H9 (cell line): ENCODE data around the gene GNAO1. TPM values are rescaled to one million over a fixed set of nuclear protein-coding genes. Genes with fewer than 3 reads are reported as not detected.

Experiments
- DNase-seq: peaks from one replicate; pipeline ENCODE4 v3.0.0-alpha.2; 2017
- H2AFZ ChIP-seq: one replicate; pipeline ENCODE4 v1.6.1; 2013; ENCODE audit warnings: mild to moderate bottlenecking, low read length, control low read depth, moderate library complexity
- H2AK5ac ChIP-seq: 2 replicates; pipeline ENCODE4 v1.6.1; 2013; ENCODE audit warnings: low read length, control low read depth, mixed read lengths; ENCODE audit not compliant: insufficient read length
- H2BK120ac ChIP-seq: one replicate; pipeline ENCODE4 v1.6.1; 2013; ENCODE audit warnings: low read depth, mild to moderate bottlenecking, low read length, control low read depth, inconsistent platforms; ENCODE audit not compliant: poor library complexity, severe bottlenecking
- H2BK12ac ChIP-seq: 2 replicates; pipeline ENCODE4 v1.6.1; 2013; ENCODE audit warnings: low read length, control low read depth, mixed read lengths, low read depth; ENCODE audit not compliant: insufficient read length
- H2BK15ac ChIP-seq: 2 replicates; pipeline ENCODE4 v1.6.1; 2013; ENCODE audit warnings: low read depth, low read length, control low read depth
- H2BK20ac ChIP-seq: one replicate; pipeline ENCODE4 v1.6.1; 2013; ENCODE audit warnings: low read depth, mild to moderate bottlenecking, low read length, control low read depth, inconsistent platforms; ENCODE audit not compliant: poor library complexity, severe bottlenecking
- H2BK5ac ChIP-seq: 2 replicates; pipeline ENCODE4 v1.6.1; 2013; ENCODE audit warnings: low read length, control low read depth, mixed read lengths; ENCODE audit not compliant: insufficient read length
- H3K14ac ChIP-seq: 2 replicates; pipeline ENCODE4 v1.6.1; 2013; ENCODE audit warnings: low read length, control low read depth; ENCODE audit not compliant: insufficient read depth
- H3K18ac ChIP-seq: 2 replicates; pipeline ENCODE4 v1.6.1; 2013; ENCODE audit warnings: low read depth, mild to moderate bottlenecking, mixed read lengths, low read length, control low read depth; ENCODE audit not compliant: insufficient read length
- H3K23ac ChIP-seq: 2 replicates; pipeline ENCODE4 v1.6.1; 2013; ENCODE audit warnings: low read length, control low read depth, mixed read lengths, low read depth; ENCODE audit not compliant: insufficient read length
- H3K23me2 ChIP-seq: 2 replicates; pipeline ENCODE4 v1.6.1; 2013; ENCODE audit warnings: low read depth, mild to moderate bottlenecking, mixed read lengths, low read length, control low read depth; ENCODE audit not compliant: insufficient read length, poor library complexity, severe bottlenecking
- H3K27ac ChIP-seq: 2 replicates; pipeline ENCODE4 v1.5.1; 2013; ENCODE audit warnings: low read length, control low read depth, mixed read lengths, low read depth; ENCODE audit not compliant: insufficient read length
- H3K27me3 ChIP-seq: 2 replicates; pipeline ENCODE4 v1.6.1; 2013; ENCODE audit warnings: low read length, control low read depth, inconsistent platforms; ENCODE audit not compliant: insufficient read depth
- H3K4ac ChIP-seq: 2 replicates; pipeline ENCODE4 v1.6.1; 2013; ENCODE audit warnings: low read depth, mild to moderate bottlenecking, control low read depth, inconsistent platforms, low read length, moderate library complexity
- H3K4me1 ChIP-seq: 2 replicates; pipeline ENCODE4 v1.6.1; 2013; ENCODE audit warnings: low read length, control low read depth, inconsistent platforms; ENCODE audit not compliant: insufficient read depth
- H3K4me2 ChIP-seq: 2 replicates; pipeline ENCODE4 v1.6.1; 2013; ENCODE audit warnings: low read length, control low read depth, mixed read lengths; ENCODE audit not compliant: insufficient read length, insufficient read depth
- H3K56ac ChIP-seq: 2 replicates; pipeline ENCODE4 v1.6.1; 2013; ENCODE audit warnings: low read depth, mild to moderate bottlenecking, mixed read lengths, low read length, control low read depth; ENCODE audit not compliant: insufficient read length
- H3K79me1 ChIP-seq: 2 replicates; pipeline ENCODE4 v1.6.1; 2013; ENCODE audit warnings: low read depth, mild to moderate bottlenecking, moderate library complexity, low read length, control low read depth, inconsistent platforms; ENCODE audit not compliant: insufficient read depth, poor library complexity, severe bottlenecking
- H3K79me2 ChIP-seq: 2 replicates; pipeline ENCODE4 v1.6.1; 2013; ENCODE audit warnings: low read length, control low read depth, inconsistent platforms; ENCODE audit not compliant: insufficient read depth
- H3K9ac ChIP-seq: 2 replicates; pipeline ENCODE4 v1.6.1; 2013; ENCODE audit warnings: low read length, control low read depth, mixed read lengths; ENCODE audit not compliant: insufficient read length; ENCODE audit errors: extremely low read depth
- H3K9me3 ChIP-seq: one replicate; pipeline ENCODE4 v1.6.1; 2013; ENCODE audit warnings: low read depth, low read length, inconsistent platforms; ENCODE audit not compliant: control insufficient read depth
- H3T11ph ChIP-seq: one replicate; pipeline ENCODE4 v1.6.1; 2013; ENCODE audit warnings: mild to moderate bottlenecking, low read length, control low read depth, inconsistent platforms
- H4K20me1 ChIP-seq: one replicate; pipeline ENCODE4 v1.6.1; 2013; ENCODE audit not compliant: control insufficient read depth, insufficient read length, insufficient read depth
- H4K5ac ChIP-seq: 2 replicates; pipeline ENCODE4 v1.6.1; 2013; ENCODE audit warnings: low read depth, mild to moderate bottlenecking, mixed read lengths, low read length, control low read depth; ENCODE audit not compliant: insufficient read length
- H4K8ac ChIP-seq: replicated peaks from 2 replicates; pipeline ENCODE4 v1.6.1; 2013; ENCODE audit warnings: low read length, control low read depth, mixed read lengths, low read depth; ENCODE audit not compliant: insufficient read length
- H4K91ac ChIP-seq: 2 replicates; pipeline ENCODE4 v1.6.1; 2013; ENCODE audit warnings: low read depth, mild to moderate bottlenecking, moderate library complexity, mixed read lengths, low read length, control low read depth; ENCODE audit not compliant: insufficient read length
- H3K27ac Mint-ChIP-seq, 3 experiments: 2 replicates in 2 of 3; 3 replicates in 1 of 3; pipeline ENCODE4 v1.8.0; 2020 to 2021; ENCODE audit warnings: mixed read lengths in 3 of 3, mild to moderate bottlenecking in 1 of 3, moderate library complexity in 1 of 3
- H3K27me3 Mint-ChIP-seq: 2 replicates; pipeline ENCODE4 v1.8.0; 2021; ENCODE audit warnings: low read depth, mild to moderate bottlenecking, moderate library complexity, mixed read lengths
- H3K36me3 Mint-ChIP-seq, 3 experiments: 2 replicates in 2 of 3; 3 replicates in 1 of 3; pipeline ENCODE4 v1.8.0; 2020 to 2021; ENCODE audit warnings: low read depth in 3 of 3, mixed read lengths in 3 of 3; ENCODE audit not compliant: insufficient read depth in 1 of 3
- H3K4me1 Mint-ChIP-seq, 2 experiments: 2 replicates each; pipeline ENCODE4 v1.8.0; 2020; ENCODE audit warnings: mixed read lengths in 2 of 2
- H3K4me3 Mint-ChIP-seq, 2 experiments: 2 replicates in 1 of 2; 3 replicates in 1 of 2; pipeline ENCODE4 v1.8.0; 2020 to 2021; ENCODE audit warnings: mild to moderate bottlenecking in 2 of 2, mixed read lengths in 2 of 2, moderate library complexity in 1 of 2
- H3K9me3 Mint-ChIP-seq, 2 experiments: 2 replicates in 1 of 2; 3 replicates in 1 of 2; pipeline ENCODE4 v1.8.0; 2020; ENCODE audit warnings: mild to moderate bottlenecking in 2 of 2, mixed read lengths in 2 of 2, moderate library complexity in 1 of 2
- WGBS: extraction: QIAGEN DNeasy Blood & Tissue Kit; methylation state at CpG from one replicate; pipeline ENCODE4 v1.1.7; 2013; ENCODE audit warnings: missing lambda C conversion rate, low lambda C conversion rate, mixed read lengths; ENCODE audit not compliant: insufficient read length; ENCODE audit errors: extremely low coverage; 5-methylcytosine and 5-hydroxymethylcytosine counted together
- total RNA-seq: library from RNA; stranded (reverse); gene quantifications from 2 replicates; pipeline ENCODE4 v1.2.1, GENCODE V29; 2021
- TF ChIP-seq, protein P1 (sequence below): fragments of 200-600 bp; sonication (generic); conservative IDR thresholded peaks from 3 replicates; pipeline ENCODE4 v1.8.0; 2021; ENCODE audit warnings: antibody characterized with exemption, mild to moderate bottlenecking

GNAO1 gene
- total RNA-seq, 1 experiment from 2014 or later: 16.9 TPM

DNA sequence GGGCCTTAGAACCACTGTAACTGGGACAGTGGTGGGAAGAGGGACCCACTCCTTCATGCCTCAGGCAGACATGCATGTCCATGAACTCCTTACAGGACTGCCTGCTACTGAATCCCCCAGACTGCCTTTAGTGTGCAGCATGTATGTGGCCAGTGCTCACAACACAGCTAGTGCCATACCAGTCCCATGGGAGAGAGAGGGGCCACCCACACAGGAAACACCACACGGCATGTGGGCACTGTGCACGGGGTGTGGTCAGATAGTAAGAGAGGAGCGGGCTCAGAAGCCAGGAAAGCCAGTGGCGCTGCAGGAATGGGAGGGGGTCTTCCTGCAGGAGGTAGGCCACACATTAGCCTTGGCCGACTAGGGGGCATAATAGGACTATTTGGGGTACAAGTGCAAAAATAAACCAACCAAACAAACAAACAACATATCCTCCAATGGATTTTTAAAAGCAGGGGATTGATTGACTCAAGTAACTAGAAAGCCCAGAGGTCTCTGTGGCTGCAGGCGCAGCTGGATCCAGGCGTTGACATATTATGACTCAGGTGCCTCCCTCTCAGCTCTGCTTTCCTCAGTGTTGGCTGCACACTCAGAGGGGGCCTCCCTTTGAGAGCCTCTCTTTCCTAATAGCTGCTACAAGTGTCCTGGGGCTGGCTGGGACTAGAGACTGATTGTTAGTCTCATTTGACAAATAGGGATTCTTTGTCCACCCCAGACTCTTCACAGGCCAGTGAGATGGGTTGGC, 129.7 kb downstream of the GNAO1 start:
- H3K79me1 ChIP-seq: no peaks in the 10 kb centered on the region
- no CpG with 5 or more reads among the region's 7 CpGs for WGBS
- Mint-ChIP-seq H3K4me1 (peaks cover 6 to 8% of the 10 kb centered on the region in 2 experiments), H3K27me3 (peaks cover 8% of the 10 kb centered on the region), H3K27ac (peak overlapping the region in 1 of 3 experiments; percentile 49; a peak in 1 of 7 replicates), H3K36me3 (no peaks in the 10 kb centered on the region), H3K9me3 (no peaks in the 10 kb centered on the region), H3K4me3 (no peak overlapping the region)
- no peaks in the 10 kb centered on the region for H3K9me3 ChIP-seq
- H4K20me1 ChIP-seq: no peaks in the 10 kb centered on the region
- H2AK5ac ChIP-seq: no peak overlapping the region
- H3K4me1 ChIP-seq: no peaks in the 10 kb centered on the region
- no peak overlapping the region for H3K18ac ChIP-seq
- H3K4me2 ChIP-seq: no peak overlapping the region
- TF ChIP-seq, protein P1, sequence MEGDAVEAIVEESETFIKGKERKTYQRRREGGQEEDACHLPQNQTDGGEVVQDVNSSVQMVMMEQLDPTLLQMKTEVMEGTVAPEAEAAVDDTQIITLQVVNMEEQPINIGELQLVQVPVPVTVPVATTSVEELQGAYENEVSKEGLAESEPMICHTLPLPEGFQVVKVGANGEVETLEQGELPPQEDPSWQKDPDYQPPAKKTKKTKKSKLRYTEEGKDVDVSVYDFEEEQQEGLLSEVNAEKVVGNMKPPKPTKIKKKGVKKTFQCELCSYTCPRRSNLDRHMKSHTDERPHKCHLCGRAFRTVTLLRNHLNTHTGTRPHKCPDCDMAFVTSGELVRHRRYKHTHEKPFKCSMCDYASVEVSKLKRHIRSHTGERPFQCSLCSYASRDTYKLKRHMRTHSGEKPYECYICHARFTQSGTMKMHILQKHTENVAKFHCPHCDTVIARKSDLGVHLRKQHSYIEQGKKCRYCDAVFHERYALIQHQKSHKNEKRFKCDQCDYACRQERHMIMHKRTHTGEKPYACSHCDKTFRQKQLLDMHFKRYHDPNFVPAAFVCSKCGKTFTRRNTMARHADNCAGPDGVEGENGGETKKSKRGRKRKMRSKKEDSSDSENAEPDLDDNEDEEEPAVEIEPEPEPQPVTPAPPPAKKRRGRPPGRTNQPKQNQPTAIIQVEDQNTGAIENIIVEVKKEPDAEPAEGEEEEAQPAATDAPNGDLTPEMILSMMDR: no peak
- H3K56ac ChIP-seq: no peak overlapping the region
- no peaks in the 10 kb centered on the region; the same call in 1 of the 2 replicates for H3K27me3 ChIP-seq
- H2BK120ac ChIP-seq: no peak overlapping the region
- no peak overlapping the region for H4K91ac ChIP-seq
- no peak overlapping the region for H2AFZ ChIP-seq
- H2BK12ac ChIP-seq: no peak overlapping the region
- no peak overlapping the region for H3K27ac ChIP-seq
- no peak overlapping the region for H3T11ph ChIP-seq
- H4K8ac ChIP-seq: no peak overlapping the region
- H2BK5ac ChIP-seq: no peak overlapping the region
- no peaks in the 10 kb centered on the region for H3K79me2 ChIP-seq
- H3K14ac ChIP-seq: no peak overlapping the region
- H3K9ac ChIP-seq: no peak overlapping the region
- H3K23me2 ChIP-seq: no peaks in the 10 kb centered on the region
- no peak overlapping the region for H3K4ac ChIP-seq
- no peak for DNase-seq
- H2BK15ac ChIP-seq: no peak overlapping the region
- H2BK20ac ChIP-seq: no peak overlapping the region
- H3K23ac ChIP-seq: no peak overlapping the region
- no peak overlapping the region for H4K5ac ChIP-seq
